Glutamatergic neuron (in vitro differentiated cells): ENCODE data around the gene TIPARP. TPM values are rescaled to one million over a fixed set of nuclear protein-coding genes. Genes with fewer than 3 reads are reported as not detected.

ENCODE experiments used
- DNase-seq: peaks from one replicate; pipeline ENCODE4 v3.0.0; 2022
- H3K27ac Mint-ChIP-seq: one replicate; pipeline ENCODE4 v1.8.0; 2020; ENCODE audit warnings: mild to moderate bottlenecking, mixed read lengths, inconsistent platforms; ENCODE audit not compliant: unreplicated experiment
- H3K27me3 Mint-ChIP-seq: one replicate; pipeline ENCODE4 v1.8.0; 2020; ENCODE audit warnings: mild to moderate bottlenecking, moderate library complexity, mixed read lengths, inconsistent platforms; ENCODE audit not compliant: unreplicated experiment
- H3K36me3 Mint-ChIP-seq: one replicate; pipeline ENCODE4 v1.8.0; 2020; ENCODE audit warnings: mild to moderate bottlenecking, mixed read lengths, inconsistent platforms; ENCODE audit not compliant: unreplicated experiment
- H3K4me1 Mint-ChIP-seq: one replicate; pipeline ENCODE4 v1.8.0; 2020; ENCODE audit warnings: mild to moderate bottlenecking, low read depth, mixed read lengths, inconsistent platforms; ENCODE audit not compliant: unreplicated experiment
- H3K4me3 Mint-ChIP-seq: one replicate; pipeline ENCODE4 v1.8.0; 2020; ENCODE audit warnings: mild to moderate bottlenecking, mixed read lengths, inconsistent platforms; ENCODE audit not compliant: unreplicated experiment
- H3K9me3 Mint-ChIP-seq: one replicate; pipeline ENCODE4 v1.8.0; 2020; ENCODE audit warnings: mild to moderate bottlenecking, moderate library complexity, mixed read lengths, inconsistent platforms; ENCODE audit not compliant: unreplicated experiment
- CTCF ChIP-seq: fragments of 200-600 bp; sonication (generic); IDR thresholded peaks from one replicate; pipeline ENCODE4 v1.5.0; 2021; ENCODE audit not compliant: partially characterized antibody, unreplicated experiment
- total RNA-seq: library from RNA; stranded (reverse); fragmentation: NEBNext Ultra II Directional; extraction: Animal tissue kit (Norgen Biotek cat#: 25700); gene quantifications from one replicate; pipeline ENCODE4 v1.2.1, GENCODE V29; 2021; ENCODE audit not compliant: unreplicated experiment

TIPARP gene
- total RNA-seq, 1 donor from 2014 or later, result 9.5 TPM

- H3K4me3 Mint-ChIP-seq, result no peak overlapping the region
- TF ChIP-seq CTCF, result no peak
- H3K36me3 Mint-ChIP-seq, result no peaks in the 10 kb centered on the region
- peaks cover 2% of the 10 kb centered on the region for H3K9me3 Mint-ChIP-seq
- no peak overlapping the region for H3K27ac Mint-ChIP-seq
- no peak for DNase-seq
- H3K4me1 Mint-ChIP-seq, result peaks cover 2% of the 10 kb centered on the region
- H3K27me3 Mint-ChIP-seq, result peaks cover 1% of the 10 kb centered on the region
Measured at GRCh38 chr3:156718622-156719306, 44.4 kb downstream of the TIPARP start.

GRCh38 chr3:156720826-156721225 is 46.4 kb downstream of the TIPARP start:
- no peak overlapping the region for H3K4me3 Mint-ChIP-seq
- H3K27ac Mint-ChIP-seq, result no peak overlapping the region
- H3K27me3 Mint-ChIP-seq, result peaks cover 1% of the 10 kb centered on the region
- peaks cover 2% of the 10 kb centered on the region for H3K9me3 Mint-ChIP-seq
- H3K4me1 Mint-ChIP-seq, result peaks cover 2% of the 10 kb centered on the region
- no peak for TF ChIP-seq CTCF
- DNase-seq, result no peak
- no peaks in the 10 kb centered on the region for H3K36me3 Mint-ChIP-seq

DNA sequence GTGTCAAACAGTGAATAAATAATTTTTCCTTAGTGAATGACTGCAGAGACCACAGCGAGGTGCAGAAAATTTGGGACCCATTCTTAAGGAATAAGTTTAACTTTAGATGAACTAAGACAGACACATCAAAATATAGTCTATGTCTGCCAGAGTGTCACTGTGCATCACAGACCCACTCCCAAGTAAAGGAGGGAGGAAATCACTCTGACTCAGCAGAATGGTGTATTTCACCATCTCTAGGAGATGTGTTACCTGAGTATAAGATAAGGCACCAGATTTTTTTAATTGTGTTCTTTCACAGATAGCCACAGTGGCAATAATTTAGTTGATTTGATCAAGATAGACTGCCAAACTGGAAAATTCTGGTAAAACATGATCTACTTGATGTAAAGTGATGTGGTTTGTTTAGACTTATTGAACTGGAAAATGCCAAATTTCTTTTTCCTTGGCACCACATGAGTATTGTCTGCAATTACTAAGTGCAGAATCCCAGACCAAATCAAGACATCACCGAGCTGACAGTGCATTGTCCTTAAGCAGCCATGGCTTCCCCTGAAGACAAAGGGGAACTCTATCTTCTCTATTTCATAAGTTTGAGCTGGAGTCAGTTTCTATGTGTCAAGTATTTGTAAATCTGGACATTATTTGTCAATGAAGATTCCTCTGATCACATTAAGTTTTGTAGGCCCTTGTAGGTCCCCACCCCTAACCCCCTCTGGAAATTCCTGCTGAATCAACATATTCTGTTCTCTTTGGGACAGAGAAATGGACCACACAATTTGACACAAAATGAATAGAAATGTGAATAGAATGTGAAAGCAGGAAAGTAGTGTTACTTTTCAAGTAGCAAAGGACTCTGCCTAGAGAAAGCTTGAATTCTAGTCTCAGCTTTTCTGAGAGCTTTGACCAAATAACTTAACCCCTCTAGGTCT is 47.6 kb downstream of the TIPARP start:
- H3K27me3 Mint-ChIP-seq, result peaks cover 1% of the 10 kb centered on the region
- no peak for DNase-seq
- peaks cover 2% of the 10 kb centered on the region for H3K9me3 Mint-ChIP-seq
- no peak overlapping the region for H3K4me3 Mint-ChIP-seq
- TF ChIP-seq CTCF, result no peak
- H3K4me1 Mint-ChIP-seq, result peaks cover 2% of the 10 kb centered on the region
- H3K27ac Mint-ChIP-seq, result no peak overlapping the region
- H3K36me3 Mint-ChIP-seq, result no peaks in the 10 kb centered on the region

DNA sequence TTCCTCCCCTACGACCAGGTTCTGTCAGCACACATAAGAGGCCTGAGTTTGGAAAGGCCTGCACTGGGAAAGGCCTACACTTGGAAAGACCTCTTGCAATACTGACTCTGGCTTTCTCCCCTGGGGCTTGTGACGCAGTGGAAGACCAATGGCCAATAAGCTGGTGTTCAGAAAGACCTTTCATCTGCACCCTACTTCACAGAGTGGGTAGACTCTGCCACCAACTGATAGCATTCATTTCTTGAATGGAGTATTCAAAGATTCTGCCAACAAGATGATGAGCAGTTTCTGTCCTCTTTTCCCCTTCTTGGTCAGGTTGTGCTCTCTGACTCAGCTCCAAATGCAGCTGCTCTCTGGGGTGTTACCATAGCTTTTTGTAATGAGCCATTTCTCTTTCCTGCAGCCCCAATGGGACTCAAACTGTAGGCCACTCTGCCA is 48.8 kb downstream of the TIPARP start:
- Mint-ChIP-seq H3K27ac (no peak overlapping the region), H3K4me1 (peaks cover 2% of the 10 kb centered on the region), H3K9me3 (no peaks in the 10 kb centered on the region), H3K4me3 (no peak overlapping the region), H3K36me3 (no peaks in the 10 kb centered on the region), H3K27me3 (peaks cover under 1% of the 10 kb centered on the region)
- no peak for DNase-seq
- TF ChIP-seq CTCF, result no peak

GRCh38 chr3:156725682-156726081 is 51.3 kb downstream of the TIPARP start:
- Mint-ChIP-seq H3K27ac (no peak overlapping the region), H3K9me3 (no peaks in the 10 kb centered on the region), H3K4me3 (no peak overlapping the region), H3K36me3 (no peaks in the 10 kb centered on the region), H3K27me3 (no peaks in the 10 kb centered on the region), H3K4me1 (peaks cover 2% of the 10 kb centered on the region)
- no peak for TF ChIP-seq CTCF
- DNase-seq, result no peak
